ENCODE data around the gene DEAF1. TPM values are rescaled to one million over a fixed set of nuclear protein-coding genes. Genes with fewer than 3 reads are reported as not detected.

Gene DEAF1
- total and polyA plus RNA-seq, 2 of the 13 experiments (the other 11 are each of a cell fraction or from before 2014, with no cell fraction given), result 22.3 to 29.6 TPM

- TF ChIP-seq HNF1A (IDR thresholded peaks at IDR 0.05; ENCODE audit: low read depth), result no peak; the same call in 1 of the 2 replicates
- TF ChIP-seq HNF1A (CRISPR knock-in tag; IDR thresholded peaks at IDR 0.05; ENCODE audit: borderline replicate concordance), result peak; percentile 80; the same call in 1 of the 2 replicates
- TF ChIP-seq NFYB (CRISPR knock-in tag; IDR thresholded peaks at IDR 0.05), result peak; percentile 56
- peak; percentile 63; the same call in 1 of the 2 replicates for TF ChIP-seq HBP1 (CRISPR knock-in tag; IDR thresholded peaks at IDR 0.05; ENCODE audit: low read depth)
- no peak for TF ChIP-seq HDAC6 (IDR thresholded peaks at IDR 0.05; ENCODE audit: low read depth, low read length)
- TF ChIP-seq DMTF1 (CRISPR knock-in tag; IDR thresholded peaks at IDR 0.05), result no peak
- no peak for TF ChIP-seq ZBTB3 (CRISPR knock-in tag; IDR thresholded peaks at IDR 0.05; ENCODE audit: borderline replicate concordance, low read depth)
- peak; percentile 76 for TF ChIP-seq ZNF121 (CRISPR knock-in tag; IDR thresholded peaks at IDR 0.05)
- TF ChIP-seq ZNF17 (CRISPR knock-in tag; IDR thresholded peaks at IDR 0.05), result no peak; the same call in 1 of the 2 replicates
- no peak; the same call in none of the 2 replicates for TF ChIP-seq ZFP37 (CRISPR knock-in tag; IDR thresholded peaks at IDR 0.05; ENCODE audit: borderline replicate concordance)
- no peak for TF ChIP-seq EZH2 (conservative IDR thresholded peaks at IDR 0.05; ENCODE audit: low read depth, low read length)
- no peak; the same call in 1 of the 2 replicates for TF ChIP-seq ZNF780A (CRISPR knock-in tag; IDR thresholded peaks at IDR 0.05)
- TF ChIP-seq MBD4 (IDR thresholded peaks at IDR 0.05; ENCODE audit: borderline replicate concordance, low read length), result no peak
- TF ChIP-seq ZNF3 (CRISPR knock-in tag; IDR thresholded peaks at IDR 0.05), result no peak
- TF ChIP-seq, protein P1, sequence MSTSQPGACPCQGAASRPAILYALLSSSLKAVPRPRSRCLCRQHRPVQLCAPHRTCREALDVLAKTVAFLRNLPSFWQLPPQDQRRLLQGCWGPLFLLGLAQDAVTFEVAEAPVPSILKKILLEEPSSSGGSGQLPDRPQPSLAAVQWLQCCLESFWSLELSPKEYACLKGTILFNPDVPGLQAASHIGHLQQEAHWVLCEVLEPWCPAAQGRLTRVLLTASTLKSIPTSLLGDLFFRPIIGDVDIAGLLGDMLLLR (CRISPR knock-in tag; IDR thresholded peaks at IDR 0.05), result 0 out of 2 replicates have a peak, but pooled peaks have one; percentile 26
- peak; percentile 89 for TF ChIP-seq MTERF4 (CRISPR knock-in tag; IDR thresholded peaks at IDR 0.05)
- peak; percentile 78; the same call in 1 of the 2 replicates for TF ChIP-seq BRD4 (CRISPR knock-in tag; IDR thresholded peaks at IDR 0.05)
- peak; percentile 52; the same call in 1 of the 2 replicates for TF ChIP-seq ZMAT3 (CRISPR knock-in tag; conservative IDR thresholded peaks at IDR 0.05)
- peak; percentile 43; the same call in 1 of the 2 replicates for TF ChIP-seq TBX3 (IDR thresholded peaks at IDR 0.05; ENCODE audit: borderline replicate concordance)
These were observed 10.0 kb upstream of the DEAF1 start (continued) for GRCh38 chr11:704781-705645.
